A549 (cell line): Measurements from ENCODE around the gene SLC39A11. TPM values are rescaled to one million over a fixed set of nuclear protein-coding genes. Genes with fewer than 3 reads are reported as not detected.
A peak's percentile ranks its signal among the peaks of the same experiment; 100 is the strongest.

Source experiments
- BHLHE40 ChIP-seq: IDR thresholded peaks from 2 replicates; pipeline ENCODE4 v1.6.1; 2012; ENCODE audit warnings: low read depth, low read length, inconsistent platforms
- CHD2 ChIP-seq: fragments of 150-350 bp; IDR thresholded peaks from 2 replicates; pipeline ENCODE4 v1.6.1; 2014; ENCODE audit warnings: low read length; ENCODE audit not compliant: partially characterized antibody
- EHF ChIP-seq: fragments of 250-450 bp; sonication (Bioruptor Pico); IDR thresholded peaks from 2 replicates; pipeline ENCODE4 v1.5.0; 2020; ENCODE audit warnings: mild to moderate bottlenecking
- EHMT2 ChIP-seq: fragments of 200-600 bp; sonication (generic); IDR thresholded peaks from 2 replicates; pipeline ENCODE4 v1.6.1; 2016; ENCODE audit warnings: antibody characterized with exemption, low read depth, mild to moderate bottlenecking, moderate library complexity
- EP300 ChIP-seq, 2 experiments: fragments of >200 bp; sonication (Bioruptor Twin); formaldehyde crosslinking; IDR thresholded peaks; 2 replicates in 1 of 2; 3 replicates in 1 of 2; pipeline ENCODE4 v1.6.1; 2016 to 2017
- ESRRA ChIP-seq: fragments of 150-350 bp; IDR thresholded peaks from 2 replicates; pipeline ENCODE4 v1.6.1; 2014; ENCODE audit warnings: mild to moderate bottlenecking, low read length, borderline replicate concordance
- FOSL2 ChIP-seq, 2 experiments: fragments of 450-650 bp in 1 of 2; fragments of >200 bp in 1 of 2; sonication (Bioruptor Twin) in 1 of 2; formaldehyde crosslinking; IDR thresholded peaks; 2 replicates each; pipeline versions ENCODE4 v1.5.0 to v1.6.1; 2016 to 2020; ENCODE audit warnings: mild to moderate bottlenecking in 1 of 2, moderate library complexity in 1 of 2
- FOXS1 ChIP-seq: fragments of 250-450 bp; sonication (Bioruptor Pico); IDR thresholded peaks from 2 replicates; pipeline ENCODE4 v1.5.0; 2020; ENCODE audit warnings: mild to moderate bottlenecking, moderate library complexity
- GATA3 ChIP-seq: IDR thresholded peaks from 2 replicates; pipeline ENCODE4 v1.6.1; 2012; ENCODE audit warnings: borderline replicate concordance
- HOXA7 ChIP-seq: fragments of 250-450 bp; sonication (Bioruptor Pico); IDR thresholded peaks from 2 replicates; pipeline ENCODE4 v1.5.0; 2020; ENCODE audit warnings: mild to moderate bottlenecking, moderate library complexity
- JUN ChIP-seq, 2 experiments: fragments of >200 bp; sonication (Bioruptor Twin); formaldehyde crosslinking; IDR thresholded peaks; 2 replicates in 1 of 2; 3 replicates in 1 of 2; pipeline ENCODE4 v1.6.1; 2016 to 2017
- KDM1A ChIP-seq: fragments of 200-600 bp; sonication (generic); IDR thresholded peaks from 2 replicates; pipeline ENCODE4 v1.6.1; 2016; ENCODE audit warnings: low read depth, mild to moderate bottlenecking
- MAFK ChIP-seq: fragments of 450-650 bp; IDR thresholded peaks from 2 replicates; pipeline ENCODE4 v1.6.1; 2014; ENCODE audit not compliant: partially characterized antibody
- MAX ChIP-seq: IDR thresholded peaks from 2 replicates; pipeline ENCODE4 v1.6.1; 2012
- MAZ ChIP-seq: fragments of 150-350 bp; IDR thresholded peaks from 2 replicates; pipeline ENCODE4 v1.6.1; 2014; ENCODE audit warnings: antibody characterized with exemption, low read depth, low read length, borderline replicate concordance
- NPAS2 ChIP-seq: fragments of 250-450 bp; sonication (Bioruptor Pico); IDR thresholded peaks from 2 replicates; pipeline ENCODE4 v1.8.0; 2022; ENCODE audit warnings: mild to moderate bottlenecking, moderate library complexity, borderline replicate concordance
- PHF8 ChIP-seq: fragments of 200-600 bp; sonication (generic); IDR thresholded peaks from 2 replicates; pipeline ENCODE4 v1.6.1; 2016; ENCODE audit warnings: low read depth, mild to moderate bottlenecking, antibody characterized with exemption, moderate library complexity, borderline replicate concordance
- POLR2AphosphoS2 ChIP-seq: conservative IDR thresholded peaks from 2 replicates; pipeline ENCODE4 v1.6.1; 2012; ENCODE audit warnings: low read length, improper control_type of control experiment, inconsistent platforms
- RAD21 ChIP-seq, 2 experiments: fragments of >200 bp in 1 of 2; sonication (Bioruptor Twin) in 1 of 2; formaldehyde crosslinking in 1 of 2; IDR thresholded peaks in 1 of 2; conservative IDR thresholded peaks in 1 of 2; 2 replicates in 1 of 2; 3 replicates in 1 of 2; pipeline ENCODE4 v1.6.1; 2012 to 2018; ENCODE audit warnings: inconsistent platforms in 1 of 2
- RARB ChIP-seq: fragments of 250-450 bp; sonication (Bioruptor Pico); IDR thresholded peaks from 2 replicates; pipeline ENCODE4 v1.8.0; 2021; ENCODE audit warnings: mild to moderate bottlenecking, moderate library complexity
- RCOR1 ChIP-seq: fragments of 150-350 bp; IDR thresholded peaks from 2 replicates; pipeline ENCODE4 v1.6.1; 2014; ENCODE audit warnings: antibody characterized with exemption, low read length, low read depth
- SMC3 ChIP-seq: fragments of >200 bp; sonication (Bioruptor Twin); formaldehyde crosslinking; IDR thresholded peaks from 3 replicates; pipeline ENCODE4 v1.6.1; 2018; ENCODE audit warnings: inconsistent platforms
- SREBF2 ChIP-seq: fragments of 450-650 bp; IDR thresholded peaks from 2 replicates; pipeline ENCODE4 v1.6.1; 2014; ENCODE audit warnings: mild to moderate bottlenecking, moderate library complexity
- TP53 ChIP-seq: fragments of 250-450 bp; sonication (Bioruptor Pico); IDR thresholded peaks from 2 replicates; pipeline ENCODE4 v1.5.0; 2021; ENCODE audit warnings: mild to moderate bottlenecking, moderate library complexity
- ZC3H11A ChIP-seq: fragments of 450-650 bp; IDR thresholded peaks from 2 replicates; pipeline ENCODE4 v1.6.1; 2014; ENCODE audit warnings: antibody characterized with exemption, mild to moderate bottlenecking
- ZFP36 ChIP-seq: fragments of 450-650 bp; IDR thresholded peaks from 2 replicates; pipeline ENCODE4 v1.6.1; 2014; ENCODE audit warnings: borderline replicate concordance; ENCODE audit not compliant: partially characterized antibody
- ZNF302 ChIP-seq: fragments of 250-450 bp; sonication (Bioruptor Pico); IDR thresholded peaks from 2 replicates; pipeline ENCODE4 v1.9.0; 2021; ENCODE audit warnings: inconsistent platforms, mild to moderate bottlenecking, moderate library complexity
- ZSCAN20 ChIP-seq: fragments of 250-450 bp; sonication (Bioruptor Pico); IDR thresholded peaks from 2 replicates; pipeline ENCODE4 v1.8.0; 2022; ENCODE audit warnings: mild to moderate bottlenecking, moderate library complexity
- polyA plus RNA-seq, 4 experiments: library from polyadenylated mRNA; depleted of rRNA in 3 of 4; stranded (reverse); fragments of >200 nt; fragmentation: RNase III in 1 of 4; extraction: RNeasy Plus Mini Kit Qiagen cat#74134 plus additional on column Dnase treatment in 1 of 4; gene quantifications; 2 replicates in 3 of 4; 3 replicates in 1 of 4; pipeline ENCODE4 v1.2.3, GENCODE V29; 2011 to 2017
- TF ChIP-seq, protein P1 (sequence below): IDR thresholded peaks from 2 replicates; pipeline ENCODE4 v1.6.1; 2012
- TF ChIP-seq, protein P2 (sequence below): fragments of 200-600 bp; sonication (generic); IDR thresholded peaks from 2 replicates; pipeline ENCODE4 v1.6.1; 2016; ENCODE audit warnings: antibody characterized with exemption, mild to moderate bottlenecking, moderate library complexity
- TF ChIP-seq, protein P3 (sequence below): fragments of 450-650 bp; IDR thresholded peaks from 2 replicates; pipeline ENCODE4 v1.6.1; 2014; ENCODE audit warnings: antibody characterized with exemption
- TF ChIP-seq, protein P4 (sequence below): fragments of 250-450 bp; sonication (Bioruptor Pico); IDR thresholded peaks from 2 replicates; pipeline ENCODE4 v1.5.0; 2021; ENCODE audit warnings: mild to moderate bottlenecking, moderate library complexity, borderline replicate concordance
- TF ChIP-seq, protein P5 (sequence below): fragments of >200 bp; sonication (Bioruptor Twin); formaldehyde crosslinking; IDR thresholded peaks from 3 replicates; pipeline ENCODE4 v1.5.1; 2016

Gene SLC39A11
- polyA plus RNA-seq, 2 of the 4 experiments (the other 2 are of a cell fraction) = 18.4 to 25.2 TPM

DNA sequence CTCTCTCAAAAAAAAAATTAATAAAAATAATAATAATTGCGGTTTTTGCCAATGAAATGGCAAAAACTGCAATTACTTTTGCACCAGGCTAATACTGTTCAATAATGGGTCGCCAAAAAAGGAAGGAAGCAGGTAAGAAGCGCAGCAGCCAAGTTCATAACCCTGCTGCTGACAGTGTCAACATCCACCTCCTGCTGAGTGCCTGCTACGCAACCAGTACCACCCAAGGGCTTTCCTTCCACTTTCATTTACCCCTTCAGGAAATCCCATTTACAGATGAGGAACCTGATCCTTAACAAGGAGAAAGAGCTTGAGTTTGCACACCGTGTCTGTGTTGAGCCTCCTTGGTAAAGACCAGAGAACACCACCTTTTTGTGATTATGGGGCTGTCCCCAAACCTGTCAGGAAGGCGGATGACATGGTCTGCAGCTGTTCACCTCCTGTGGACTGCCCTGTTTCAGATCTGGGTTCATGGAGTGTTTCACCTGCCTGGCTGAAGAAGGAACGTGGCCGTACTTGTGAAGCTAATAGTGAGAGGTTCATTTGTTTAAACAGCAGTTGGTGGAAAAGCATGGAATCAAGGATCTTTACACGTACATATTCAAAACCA is 378.0 kb downstream of the SLC39A11 start (continued):
- no peak for TF ChIP-seq RCOR1
- TF ChIP-seq FOXS1 = no peak
- no peak for TF ChIP-seq HOXA7 (CRISPR knock-in tag)
- no peak for TF ChIP-seq POLR2AphosphoS2
- TF ChIP-seq PHF8 = no peak
- TF ChIP-seq, protein P1, sequence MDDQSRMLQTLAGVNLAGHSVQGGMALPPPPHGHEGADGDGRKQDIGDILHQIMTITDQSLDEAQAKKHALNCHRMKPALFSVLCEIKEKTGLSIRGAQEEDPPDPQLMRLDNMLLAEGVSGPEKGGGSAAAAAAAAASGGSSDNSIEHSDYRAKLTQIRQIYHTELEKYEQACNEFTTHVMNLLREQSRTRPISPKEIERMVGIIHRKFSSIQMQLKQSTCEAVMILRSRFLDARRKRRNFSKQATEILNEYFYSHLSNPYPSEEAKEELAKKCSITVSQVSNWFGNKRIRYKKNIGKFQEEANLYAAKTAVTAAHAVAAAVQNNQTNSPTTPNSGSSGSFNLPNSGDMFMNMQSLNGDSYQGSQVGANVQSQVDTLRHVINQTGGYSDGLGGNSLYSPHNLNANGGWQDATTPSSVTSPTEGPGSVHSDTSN = no peak
- TF ChIP-seq RARB = no peak
- TF ChIP-seq, protein P2, sequence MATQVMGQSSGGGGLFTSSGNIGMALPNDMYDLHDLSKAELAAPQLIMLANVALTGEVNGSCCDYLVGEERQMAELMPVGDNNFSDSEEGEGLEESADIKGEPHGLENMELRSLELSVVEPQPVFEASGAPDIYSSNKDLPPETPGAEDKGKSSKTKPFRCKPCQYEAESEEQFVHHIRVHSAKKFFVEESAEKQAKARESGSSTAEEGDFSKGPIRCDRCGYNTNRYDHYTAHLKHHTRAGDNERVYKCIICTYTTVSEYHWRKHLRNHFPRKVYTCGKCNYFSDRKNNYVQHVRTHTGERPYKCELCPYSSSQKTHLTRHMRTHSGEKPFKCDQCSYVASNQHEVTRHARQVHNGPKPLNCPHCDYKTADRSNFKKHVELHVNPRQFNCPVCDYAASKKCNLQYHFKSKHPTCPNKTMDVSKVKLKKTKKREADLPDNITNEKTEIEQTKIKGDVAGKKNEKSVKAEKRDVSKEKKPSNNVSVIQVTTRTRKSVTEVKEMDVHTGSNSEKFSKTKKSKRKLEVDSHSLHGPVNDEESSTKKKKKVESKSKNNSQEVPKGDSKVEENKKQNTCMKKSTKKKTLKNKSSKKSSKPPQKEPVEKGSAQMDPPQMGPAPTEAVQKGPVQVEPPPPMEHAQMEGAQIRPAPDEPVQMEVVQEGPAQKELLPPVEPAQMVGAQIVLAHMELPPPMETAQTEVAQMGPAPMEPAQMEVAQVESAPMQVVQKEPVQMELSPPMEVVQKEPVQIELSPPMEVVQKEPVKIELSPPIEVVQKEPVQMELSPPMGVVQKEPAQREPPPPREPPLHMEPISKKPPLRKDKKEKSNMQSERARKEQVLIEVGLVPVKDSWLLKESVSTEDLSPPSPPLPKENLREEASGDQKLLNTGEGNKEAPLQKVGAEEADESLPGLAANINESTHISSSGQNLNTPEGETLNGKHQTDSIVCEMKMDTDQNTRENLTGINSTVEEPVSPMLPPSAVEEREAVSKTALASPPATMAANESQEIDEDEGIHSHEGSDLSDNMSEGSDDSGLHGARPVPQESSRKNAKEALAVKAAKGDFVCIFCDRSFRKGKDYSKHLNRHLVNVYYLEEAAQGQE = no peak
- TF ChIP-seq GATA3 = peak; percentile 56
- no peak for TF ChIP-seq ZC3H11A
- TF ChIP-seq, protein P3, sequence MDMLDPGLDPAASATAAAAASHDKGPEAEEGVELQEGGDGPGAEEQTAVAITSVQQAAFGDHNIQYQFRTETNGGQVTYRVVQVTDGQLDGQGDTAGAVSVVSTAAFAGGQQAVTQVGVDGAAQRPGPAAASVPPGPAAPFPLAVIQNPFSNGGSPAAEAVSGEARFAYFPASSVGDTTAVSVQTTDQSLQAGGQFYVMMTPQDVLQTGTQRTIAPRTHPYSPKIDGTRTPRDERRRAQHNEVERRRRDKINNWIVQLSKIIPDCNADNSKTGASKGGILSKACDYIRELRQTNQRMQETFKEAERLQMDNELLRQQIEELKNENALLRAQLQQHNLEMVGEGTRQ = no peak
- no peak for TF ChIP-seq ZNF302
- no peak for TF ChIP-seq FOSL2 (IDR thresholded peaks at IDR 0.05)
- no peak for TF ChIP-seq FOSL2 (CRISPR knock-in tag; IDR thresholded peaks at IDR 0.05)
- TF ChIP-seq NPAS2 = no peak
- TF ChIP-seq RAD21 (conservative IDR thresholded peaks at IDR 0.05 in 1 of 2, IDR thresholded peaks at IDR 0.05 in 1 of 2) = 0 out of 5 replicates have a peak, but pooled peaks of 1 of the 2 experiments have one; percentile 14
- TF ChIP-seq EP300 (IDR thresholded peaks at IDR 0.05) = peak; percentile 48 to 64; a peak in 3 of 5 replicates
- no peak for TF ChIP-seq EHMT2
- no peak for TF ChIP-seq MAX
- no peak for TF ChIP-seq BHLHE40
- TF ChIP-seq KDM1A = no peak
- no peak for TF ChIP-seq ZSCAN20 (CRISPR knock-in tag)
- TF ChIP-seq ESRRA = no peak
- TF ChIP-seq MAFK = no peak
- TF ChIP-seq CHD2 = no peak
- TF ChIP-seq, protein P4, sequence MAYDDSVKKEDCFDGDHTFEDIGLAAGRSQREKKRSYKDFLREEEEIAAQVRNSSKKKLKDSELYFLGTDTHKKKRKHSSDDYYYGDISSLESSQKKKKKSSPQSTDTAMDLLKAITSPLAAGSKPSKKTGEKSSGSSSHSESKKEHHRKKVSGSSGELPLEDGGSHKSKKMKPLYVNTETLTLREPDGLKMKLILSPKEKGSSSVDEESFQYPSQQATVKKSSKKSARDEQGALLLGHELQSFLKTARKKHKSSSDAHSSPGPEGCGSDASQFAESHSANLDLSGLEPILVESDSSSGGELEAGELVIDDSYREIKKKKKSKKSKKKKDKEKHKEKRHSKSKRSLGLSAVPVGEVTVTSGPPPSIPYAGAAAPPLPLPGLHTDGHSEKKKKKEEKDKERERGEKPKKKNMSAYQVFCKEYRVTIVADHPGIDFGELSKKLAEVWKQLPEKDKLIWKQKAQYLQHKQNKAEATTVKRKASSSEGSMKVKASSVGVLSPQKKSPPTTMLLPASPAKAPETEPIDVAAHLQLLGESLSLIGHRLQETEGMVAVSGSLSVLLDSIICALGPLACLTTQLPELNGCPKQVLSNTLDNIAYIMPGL (CRISPR knock-in tag) = no peak
- TF ChIP-seq MAZ = no peak
- no peak for TF ChIP-seq EHF
- no peak for TF ChIP-seq ZFP36
- no peak; a peak in 1 of 5 replicates for TF ChIP-seq JUN (IDR thresholded peaks at IDR 0.05)
- TF ChIP-seq, protein P5, sequence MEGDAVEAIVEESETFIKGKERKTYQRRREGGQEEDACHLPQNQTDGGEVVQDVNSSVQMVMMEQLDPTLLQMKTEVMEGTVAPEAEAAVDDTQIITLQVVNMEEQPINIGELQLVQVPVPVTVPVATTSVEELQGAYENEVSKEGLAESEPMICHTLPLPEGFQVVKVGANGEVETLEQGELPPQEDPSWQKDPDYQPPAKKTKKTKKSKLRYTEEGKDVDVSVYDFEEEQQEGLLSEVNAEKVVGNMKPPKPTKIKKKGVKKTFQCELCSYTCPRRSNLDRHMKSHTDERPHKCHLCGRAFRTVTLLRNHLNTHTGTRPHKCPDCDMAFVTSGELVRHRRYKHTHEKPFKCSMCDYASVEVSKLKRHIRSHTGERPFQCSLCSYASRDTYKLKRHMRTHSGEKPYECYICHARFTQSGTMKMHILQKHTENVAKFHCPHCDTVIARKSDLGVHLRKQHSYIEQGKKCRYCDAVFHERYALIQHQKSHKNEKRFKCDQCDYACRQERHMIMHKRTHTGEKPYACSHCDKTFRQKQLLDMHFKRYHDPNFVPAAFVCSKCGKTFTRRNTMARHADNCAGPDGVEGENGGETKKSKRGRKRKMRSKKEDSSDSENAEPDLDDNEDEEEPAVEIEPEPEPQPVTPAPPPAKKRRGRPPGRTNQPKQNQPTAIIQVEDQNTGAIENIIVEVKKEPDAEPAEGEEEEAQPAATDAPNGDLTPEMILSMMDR = no peak
- TF ChIP-seq SMC3 = peak; percentile 11; the same call in 1 of the 3 replicates
- TF ChIP-seq TP53 (CRISPR knock-in tag) = no peak
- TF ChIP-seq SREBF2 = no peak
